22Rv1 (cell line): Measurements from ENCODE around the gene SPACDR.

Experiments used
- ZFX ChIP-seq: fragments of 450-650 bp; IDR thresholded peaks from 2 replicates; pipeline ENCODE4 v1.6.1; 2017; ENCODE audit warnings: antibody characterized with exemption, borderline replicate concordance
- TF ChIP-seq, protein P1 (sequence below): fragments of 450-650 bp; IDR thresholded peaks from 2 replicates; pipeline ENCODE4 v1.5.1; 2017; ENCODE audit warnings: mild to moderate bottlenecking

DNA sequence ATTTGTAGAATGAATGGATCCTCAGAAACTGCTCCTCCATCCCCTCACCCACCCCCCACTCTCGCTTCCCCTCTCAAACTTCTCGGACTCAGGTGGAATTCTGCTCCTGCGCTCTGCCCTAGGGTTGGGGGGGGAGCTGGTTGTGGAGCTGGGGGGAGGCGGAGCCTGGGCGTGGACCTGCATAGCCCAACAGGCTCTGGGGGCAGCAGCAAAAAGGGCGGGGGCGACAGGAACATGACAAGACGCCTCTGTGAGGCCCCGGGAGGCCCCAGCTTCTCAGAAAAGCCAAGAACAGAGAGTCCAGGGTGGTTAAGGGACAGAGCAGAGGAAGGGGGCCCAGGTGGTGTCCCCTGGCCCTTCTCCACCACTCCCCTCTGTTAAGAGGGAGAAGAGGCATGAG lies 11.5 kb upstream of the SPACDR start:
- TF ChIP-seq, protein P1, sequence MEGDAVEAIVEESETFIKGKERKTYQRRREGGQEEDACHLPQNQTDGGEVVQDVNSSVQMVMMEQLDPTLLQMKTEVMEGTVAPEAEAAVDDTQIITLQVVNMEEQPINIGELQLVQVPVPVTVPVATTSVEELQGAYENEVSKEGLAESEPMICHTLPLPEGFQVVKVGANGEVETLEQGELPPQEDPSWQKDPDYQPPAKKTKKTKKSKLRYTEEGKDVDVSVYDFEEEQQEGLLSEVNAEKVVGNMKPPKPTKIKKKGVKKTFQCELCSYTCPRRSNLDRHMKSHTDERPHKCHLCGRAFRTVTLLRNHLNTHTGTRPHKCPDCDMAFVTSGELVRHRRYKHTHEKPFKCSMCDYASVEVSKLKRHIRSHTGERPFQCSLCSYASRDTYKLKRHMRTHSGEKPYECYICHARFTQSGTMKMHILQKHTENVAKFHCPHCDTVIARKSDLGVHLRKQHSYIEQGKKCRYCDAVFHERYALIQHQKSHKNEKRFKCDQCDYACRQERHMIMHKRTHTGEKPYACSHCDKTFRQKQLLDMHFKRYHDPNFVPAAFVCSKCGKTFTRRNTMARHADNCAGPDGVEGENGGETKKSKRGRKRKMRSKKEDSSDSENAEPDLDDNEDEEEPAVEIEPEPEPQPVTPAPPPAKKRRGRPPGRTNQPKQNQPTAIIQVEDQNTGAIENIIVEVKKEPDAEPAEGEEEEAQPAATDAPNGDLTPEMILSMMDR, result no peak
- TF ChIP-seq ZFX, result no peak
